ENCODE data around the gene TSC22D1.
"Not testable (repeated sequence)": the region's sequence is repeated elsewhere in the genome, so short reads cannot be mapped to it uniquely, and the experiment has no call there.

Gene TSC22D1

DNA sequence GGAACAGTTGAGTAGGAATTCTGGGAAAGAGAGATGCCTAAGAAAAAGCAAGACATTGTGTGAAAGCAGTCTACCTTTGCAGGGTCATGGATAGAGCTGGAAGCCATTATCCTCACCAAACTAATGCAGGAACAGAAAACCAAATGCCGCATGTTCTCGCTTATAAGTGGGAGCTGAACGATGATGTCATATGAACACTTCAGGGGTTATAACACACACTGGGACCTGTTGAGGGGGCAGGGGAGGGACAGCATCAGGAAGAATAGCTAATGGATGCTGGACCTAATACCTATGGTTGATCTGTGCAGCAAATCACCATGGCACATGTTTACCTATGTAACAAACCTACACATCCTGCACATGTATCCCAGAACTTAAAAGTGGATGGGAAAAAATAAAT, 69.9 kb downstream of the TSC22D1 start:
- DNase-seq (ENCODE audit: low read depth in 2 of 2), result no peak

DNA sequence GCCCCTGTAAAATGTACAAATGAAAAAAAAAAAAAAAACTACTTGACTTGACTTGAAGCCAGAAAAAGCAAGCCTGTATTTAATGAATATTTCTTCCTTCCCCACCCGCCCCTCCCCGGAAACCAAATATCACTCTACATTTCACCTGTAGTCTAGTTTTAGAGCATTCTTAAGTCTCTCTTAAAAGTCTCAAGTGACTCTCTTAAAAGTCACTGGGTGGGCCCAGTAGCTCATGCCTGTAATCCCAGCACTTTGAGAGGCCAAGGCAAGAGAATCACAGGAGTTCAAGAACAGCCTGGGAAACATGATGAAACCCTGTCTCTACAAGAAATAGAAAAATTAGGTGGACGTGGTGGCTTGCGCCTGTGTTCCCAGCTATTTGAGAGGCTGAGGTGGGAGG, 72.0 kb downstream of the TSC22D1 start:
- DNase-seq (ENCODE audit: low read depth in 2 of 2), result no peak

DNA sequence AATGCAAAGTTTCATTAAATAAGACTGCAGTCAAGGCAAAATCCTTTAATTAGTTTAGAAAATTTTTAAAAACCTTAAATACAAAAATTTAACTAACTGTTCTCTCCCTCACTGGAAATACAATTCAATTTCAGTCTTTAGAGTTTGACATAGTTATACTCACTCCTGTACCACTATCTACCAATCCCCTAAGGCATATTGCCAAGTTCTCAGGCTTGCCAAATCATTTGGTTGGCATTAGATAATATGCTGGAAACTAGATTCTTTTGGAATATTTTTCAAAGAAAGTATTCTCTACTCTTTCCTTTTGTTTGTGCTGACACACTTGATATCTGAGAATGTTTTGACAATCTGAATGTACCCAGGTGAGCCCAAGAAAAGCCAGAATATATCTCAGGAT, 77.2 kb downstream of the TSC22D1 start:
- DNase-seq (ENCODE audit: low read depth in 2 of 2), result no peak

DNA sequence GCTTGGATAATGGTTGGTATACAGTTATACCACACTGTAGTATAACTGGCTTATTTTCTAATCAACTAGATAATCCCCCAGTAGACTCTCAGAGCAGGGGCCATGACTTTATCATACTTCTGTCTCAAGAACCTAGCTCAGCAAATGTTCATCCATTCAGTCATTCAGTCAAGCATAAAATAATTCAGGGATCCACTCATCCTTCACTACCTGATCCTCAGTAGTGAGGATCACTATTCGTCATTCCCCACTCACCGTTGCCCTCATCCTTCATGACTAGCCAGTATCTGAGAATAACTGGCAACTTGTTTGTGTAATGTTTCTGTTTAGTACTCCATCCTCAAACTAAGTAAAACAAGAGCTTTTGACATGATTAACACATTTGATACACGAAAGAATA, 77.6 kb downstream of the TSC22D1 start:
- no peak for DNase-seq (ENCODE audit: low read depth in 2 of 2)

DNA sequence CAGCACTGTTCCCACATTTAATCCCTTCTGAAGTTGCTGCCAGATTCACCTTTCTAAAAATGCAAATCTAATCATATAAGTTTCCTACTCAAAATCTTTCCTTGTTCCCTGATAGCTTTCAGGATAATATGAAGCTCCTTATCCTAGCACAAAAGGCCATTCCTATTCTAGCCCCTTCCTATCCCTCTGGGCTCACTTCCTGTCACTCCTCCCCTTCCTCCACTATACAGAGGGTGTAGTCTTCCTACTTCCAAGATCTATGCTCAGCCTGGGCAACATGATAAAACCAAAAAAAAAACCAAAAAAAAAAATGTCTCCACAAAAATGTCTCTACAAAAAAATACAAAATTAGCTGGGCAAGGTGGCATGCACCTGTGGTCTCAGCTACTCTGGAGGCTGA, 78.3 kb downstream of the TSC22D1 start:
- no peak for DNase-seq (ENCODE audit: low read depth in 2 of 2)

GRCh38 chr13:44493213-44493812, 82.8 kb downstream of the TSC22D1 start:
- DNase-seq (ENCODE audit: low read depth in 2 of 2), result no peak

- DNase-seq (ENCODE audit: low read depth in 2 of 2), result no peak
These were observed 86.4 kb downstream of the TSC22D1 start for GRCh38 chr13:44489751-44490150.

- no peak for DNase-seq (ENCODE audit: low read depth in 2 of 2)
These were observed 88.1 kb downstream of the TSC22D1 start for GRCh38 chr13:44487989-44488388.

DNA sequence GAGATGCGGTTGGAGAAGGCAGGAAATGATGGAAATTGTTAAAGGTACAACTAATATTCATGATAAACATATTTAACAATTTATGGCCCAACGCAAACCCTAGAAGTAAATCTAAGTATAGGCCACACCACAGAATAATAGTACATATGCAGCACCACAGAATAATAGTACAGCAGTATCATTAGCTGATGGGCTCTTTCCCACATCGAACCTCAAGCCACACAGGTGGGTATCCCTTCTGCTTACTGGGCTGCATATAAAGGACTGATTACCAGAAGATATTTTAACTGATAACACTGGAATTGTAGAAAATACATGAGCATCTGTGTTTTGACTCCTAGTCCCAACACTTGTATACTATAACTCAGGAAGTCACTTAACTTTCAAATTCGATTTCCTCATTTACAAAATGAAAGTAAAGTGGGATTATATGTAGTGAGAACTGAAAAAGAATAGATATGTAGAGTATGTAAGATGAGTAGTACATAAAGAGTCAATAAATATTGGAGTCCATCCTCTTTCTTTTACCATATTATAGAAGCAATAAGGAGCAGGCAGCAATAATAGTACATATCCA, 91.5 kb downstream of the TSC22D1 start:
- DNase-seq (ENCODE audit: low read depth in 2 of 2), result no peak

DNA sequence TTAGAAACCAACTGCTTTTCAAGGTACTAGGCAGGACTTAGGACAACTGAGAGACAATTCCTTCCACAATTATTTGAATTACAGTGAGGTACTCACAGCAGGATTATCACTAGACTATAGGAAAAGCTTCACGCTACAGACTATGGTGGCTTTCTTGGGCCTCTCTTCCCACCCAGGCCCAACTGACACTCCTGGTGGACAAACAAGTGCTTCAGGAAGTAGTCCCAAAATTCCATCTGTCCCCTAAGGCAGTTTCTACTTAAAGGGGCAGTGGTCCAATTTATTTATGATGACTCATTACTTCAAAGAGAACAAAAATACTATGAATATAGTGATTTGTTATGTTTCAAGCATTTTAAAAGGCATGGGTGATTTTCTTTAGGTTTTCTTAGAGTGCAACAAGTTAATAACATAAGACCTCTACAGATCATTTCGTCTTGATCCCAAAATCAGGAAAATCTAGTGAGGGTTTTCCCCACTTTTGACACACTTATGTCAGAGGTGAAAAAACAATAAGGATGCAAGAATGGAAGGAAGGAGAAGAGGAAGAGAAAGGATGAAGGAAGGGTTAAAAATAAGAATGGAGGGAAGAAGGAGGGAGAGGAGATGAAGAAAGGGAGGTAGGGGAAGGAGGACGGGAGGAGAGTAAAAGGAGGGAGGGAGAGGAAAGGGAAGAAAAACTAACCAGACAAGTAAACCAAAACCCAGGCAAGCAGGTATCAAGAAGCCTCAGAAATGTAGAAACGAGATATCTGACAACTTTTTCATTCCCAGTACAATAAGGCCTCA, 101.8 kb downstream of the TSC22D1 start:
- DNase-seq (ENCODE audit: low read depth in 2 of 2), result no peak

- DNase-seq (ENCODE audit: low read depth in 2 of 2), result no peak
These were observed 104.4 kb downstream of the TSC22D1 start for GRCh38 chr13:44471686-44472085.

- DNase-seq (ENCODE audit: low read depth in 2 of 2), result no peak
These were observed 105.2 kb downstream of the TSC22D1 start for GRCh38 chr13:44470638-44471562.

DNA sequence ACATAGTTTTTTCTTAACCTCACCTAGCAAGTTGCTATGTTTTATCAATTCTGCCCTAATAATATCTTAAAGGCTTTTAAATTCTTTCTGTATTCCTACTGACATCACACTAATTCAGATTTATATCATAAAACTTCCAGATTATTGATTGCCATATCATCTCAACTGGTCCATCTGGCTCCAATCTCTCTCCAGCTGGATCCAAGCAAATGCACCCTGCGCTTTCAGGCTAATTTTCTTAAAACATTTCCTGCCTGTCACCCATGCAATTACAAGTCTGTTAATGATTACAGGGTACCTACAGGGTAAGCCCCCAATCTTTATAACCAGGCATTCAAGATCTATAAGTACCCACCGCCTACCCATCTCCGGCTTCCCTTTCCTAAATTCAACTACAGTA, 107.3 kb downstream of the TSC22D1 start:
- DNase-seq (ENCODE audit: low read depth in 2 of 2), result no peak

GRCh38 chr13:44465318-44465717, 110.8 kb downstream of the TSC22D1 start:
- no peak for DNase-seq (ENCODE audit: low read depth in 2 of 2)

- DNase-seq (ENCODE audit: low read depth in 2 of 2), result no peak
These were observed 111.7 kb downstream of the TSC22D1 start for GRCh38 chr13:44464471-44464870.

GRCh38 chr13:44463759-44464158, 112.4 kb downstream of the TSC22D1 start:
- no peak for DNase-seq (ENCODE audit: low read depth in 2 of 2)

DNA sequence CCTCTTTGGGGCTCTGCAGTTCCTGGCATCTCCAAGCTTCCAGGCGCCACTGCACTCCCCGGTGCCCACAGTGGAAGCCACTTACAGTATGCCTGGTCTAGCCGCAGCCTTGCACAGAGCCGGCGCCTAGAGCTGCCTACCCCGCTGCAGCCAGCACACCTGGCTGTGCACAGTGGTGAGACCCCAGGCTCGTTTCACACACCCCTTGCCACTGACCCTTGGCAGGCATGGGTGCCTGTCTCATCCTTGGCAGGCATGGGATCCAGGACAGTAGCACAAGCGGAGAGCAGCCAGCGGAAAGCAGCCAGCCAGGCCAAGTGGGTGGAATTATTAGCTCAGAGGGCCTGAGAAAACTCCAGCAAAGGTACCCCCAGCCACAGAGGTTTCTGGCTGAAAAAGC, 116.5 kb downstream of the TSC22D1 start:
- no peak for DNase-seq (ENCODE audit: low read depth in 2 of 2)

DNA sequence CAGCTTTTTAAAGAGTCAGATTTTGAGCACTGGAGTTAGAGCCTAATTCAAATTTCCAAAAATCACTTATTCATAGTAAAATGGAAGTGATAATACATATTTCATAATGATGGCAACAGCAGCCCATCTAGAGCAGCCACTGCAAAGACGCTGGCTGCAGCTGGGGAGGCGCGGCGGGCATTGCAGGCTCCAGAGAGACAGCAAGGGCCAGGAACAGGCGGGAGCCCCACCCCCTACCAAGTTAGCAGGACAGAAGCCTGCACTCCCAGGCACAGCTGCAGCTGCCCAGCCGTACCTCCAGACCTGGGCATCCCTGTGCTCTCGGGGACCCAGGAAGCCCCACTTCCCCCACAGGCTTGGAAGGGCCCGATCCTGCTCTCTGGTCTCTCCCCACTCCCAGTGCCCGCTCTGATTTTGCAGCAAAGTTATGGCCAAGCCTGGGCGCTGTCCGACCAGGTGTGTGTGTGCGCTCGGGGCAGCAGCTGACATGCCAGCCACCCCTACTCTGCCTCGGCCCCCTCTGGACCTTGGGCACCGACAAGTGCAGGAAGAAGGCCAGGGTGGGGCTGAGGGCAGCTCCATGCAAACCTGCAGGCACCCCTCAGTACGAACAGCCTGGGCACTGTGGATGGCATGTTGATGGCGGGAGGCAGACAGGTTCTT, 117.7 kb downstream of the TSC22D1 start:
- DNase-seq (ENCODE audit: low read depth in 2 of 2), result no peak

DNA sequence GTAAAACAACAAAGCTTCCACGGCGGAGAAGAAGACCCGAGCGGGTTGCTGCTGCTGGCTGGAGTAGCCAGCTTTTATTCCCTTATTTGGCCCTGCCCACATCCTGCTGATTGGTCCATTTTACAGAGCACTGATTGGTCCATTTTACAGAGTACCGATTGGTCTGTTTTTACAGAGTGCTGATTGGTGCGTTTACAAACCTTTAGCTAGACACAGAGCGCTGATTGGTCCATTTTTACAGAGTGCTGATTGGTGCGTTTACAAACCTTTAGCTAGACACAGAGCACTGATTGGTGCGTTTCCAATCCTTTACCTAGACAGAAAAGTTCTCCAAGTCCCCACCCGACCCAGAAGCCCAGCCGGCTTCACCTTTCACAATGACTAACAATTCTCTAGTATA, 119.9 kb downstream of the TSC22D1 start:
- DNase-seq (ENCODE audit: low read depth in 2 of 2), result not testable (repeated sequence)

GRCh38 chr13:44455769-44456168, 120.4 kb downstream of the TSC22D1 start:
- no peak for DNase-seq (ENCODE audit: low read depth in 2 of 2)

DNA sequence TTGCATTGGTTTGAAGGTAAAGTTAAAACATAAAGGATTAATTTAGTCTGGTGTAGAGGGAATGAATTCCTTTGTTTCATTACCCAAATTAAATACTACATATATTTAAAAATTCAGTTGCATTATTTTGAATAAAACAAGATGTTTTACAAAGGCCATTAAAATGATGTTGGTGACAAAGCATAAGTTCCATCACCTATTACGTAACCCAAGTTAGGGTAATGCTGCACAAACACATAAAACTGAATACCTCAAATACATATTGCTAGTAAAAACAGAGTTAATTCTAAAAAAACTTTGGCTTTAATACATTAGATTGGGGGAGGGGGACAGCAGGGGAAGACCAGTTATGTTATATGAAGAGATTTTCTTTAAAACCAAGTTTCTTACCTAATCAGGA, 122.2 kb downstream of the TSC22D1 start:
- DNase-seq (ENCODE audit: low read depth in 2 of 2), result no peak

- DNase-seq (ENCODE audit: low read depth in 2 of 2), result no peak
These were observed 123.1 kb downstream of the TSC22D1 start for GRCh38 chr13:44453069-44453468.
